ENCODE data around the gene SNAPC5.
"Not testable (repeated sequence)": the region's sequence is repeated elsewhere in the genome, so short reads cannot be mapped to it uniquely, and the experiment has no call there.

The SNAPC5 gene

GRCh38 chr15:66497502-66498455 lies at the start of gene SNAPC5:
SNAPC5 (minus strand) TSS chr15:66497762; CDS start chr15:66497731, 31 bp downstream.
- peak; percentile 98 for DNase-seq

GRCh38 chr15:66545255-66545654 lies 47.7 kb upstream of the SNAPC5 start:
- no peak for DNase-seq

DNA sequence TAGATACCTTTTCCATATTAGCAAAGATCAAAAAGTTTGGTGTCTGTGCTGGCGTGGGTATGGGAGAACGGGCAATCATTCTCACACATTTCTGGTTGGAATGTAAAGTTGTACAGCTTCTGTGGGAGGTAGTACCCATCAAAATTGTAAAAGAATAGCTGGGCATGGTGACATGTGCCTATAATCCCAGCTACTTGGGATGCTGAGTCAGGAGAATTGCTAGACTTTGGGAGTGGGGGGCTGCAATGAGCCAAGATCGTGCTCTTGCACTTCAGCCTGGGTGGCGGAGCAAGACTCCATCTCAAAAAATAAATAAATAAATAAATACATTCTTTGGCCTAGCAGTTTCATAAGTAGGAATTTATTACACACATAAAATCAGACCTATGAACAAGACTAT lies 45.3 kb upstream of the SNAPC5 start:
- no peak for DNase-seq

- no peak for DNase-seq
These were observed 37.5 kb upstream of the SNAPC5 start for GRCh38 chr15:66535056-66535455.

- DNase-seq = no peak
These were observed 27.3 kb upstream of the SNAPC5 start for GRCh38 chr15:66524838-66525237.

DNA sequence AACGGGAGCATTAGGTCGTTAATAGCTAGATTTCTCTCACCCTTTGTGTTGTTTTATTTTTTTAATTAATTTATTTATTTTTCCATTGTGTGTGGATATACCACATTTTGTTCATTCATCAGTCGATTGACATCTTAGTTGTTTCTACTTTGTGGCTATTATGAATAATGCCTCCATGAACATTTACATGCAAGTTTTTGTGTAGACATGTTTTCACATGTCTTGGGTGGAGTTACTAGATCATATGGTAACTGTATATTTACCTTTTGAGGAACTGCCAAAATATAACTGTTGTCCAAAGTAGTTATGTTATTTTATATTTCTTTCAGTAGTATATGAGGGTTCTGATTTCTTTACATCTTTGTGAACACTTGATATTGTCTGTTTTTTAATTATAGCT lies 26.4 kb upstream of the SNAPC5 start:
- no peak for DNase-seq

DNA sequence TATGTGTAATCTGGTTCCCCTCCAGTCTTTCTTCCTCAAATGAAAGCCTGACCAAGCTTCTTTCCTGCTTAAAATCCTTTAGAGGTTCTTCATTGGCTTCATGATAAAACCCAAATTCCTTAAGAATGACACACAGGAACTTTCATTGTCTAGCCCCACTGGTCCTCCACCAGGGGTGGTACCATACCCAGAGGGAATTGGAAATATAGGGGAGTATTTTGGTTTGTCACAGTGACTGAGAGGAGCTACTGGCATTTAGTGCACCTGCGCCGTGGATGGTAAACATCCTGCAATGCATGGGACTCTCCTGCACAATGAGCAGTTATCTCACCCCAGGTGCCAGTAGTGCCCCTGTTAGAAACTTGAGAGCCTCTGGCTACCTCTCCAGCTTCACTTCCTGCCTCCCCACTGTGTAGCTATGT lies 18.4 kb upstream of the SNAPC5 start:
- no peak for DNase-seq

DNA sequence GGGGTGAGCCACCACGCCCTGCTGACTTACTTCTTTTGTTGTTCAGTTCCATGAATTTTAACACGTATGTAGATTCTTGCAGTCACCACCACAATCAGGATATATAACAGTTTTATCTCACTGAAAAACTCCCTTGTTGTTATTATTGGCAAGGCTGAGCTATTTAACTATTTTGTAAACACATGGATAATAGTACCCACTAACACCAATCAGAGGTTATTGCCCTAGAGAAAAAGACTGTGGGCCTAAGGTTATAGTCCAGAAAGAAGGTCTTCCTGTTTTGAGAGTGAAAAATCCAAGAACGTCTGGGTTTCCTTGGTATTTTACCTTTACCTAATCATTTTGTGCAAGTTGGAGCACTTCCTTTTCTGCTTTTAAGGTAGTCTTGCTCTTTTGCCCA lies 17.0 kb upstream of the SNAPC5 start:
- DNase-seq = no peak

- no peak for DNase-seq
These were observed 10.8 kb upstream of the SNAPC5 start for GRCh38 chr15:66508293-66508883.

- no peak for DNase-seq
These were observed 8.3 kb upstream of the SNAPC5 start for GRCh38 chr15:66505818-66506217.

GRCh38 chr15:66505430-66505811 lies 7.9 kb upstream of the SNAPC5 start:
- DNase-seq = no peak

GRCh38 chr15:66504563-66505429 lies 7.2 kb upstream of the SNAPC5 start, which contains the start of the genes RPL4 and ZWILCH:
RPL4 (minus strand) TSS chr15:66504855; CDS start chr15:66504790, 65 bp downstream.
ZWILCH (plus strand) TSS chr15:66505326; CDS start chr15:66505339, 13 bp downstream.
- peak; percentile 78 to 83 for DNase-seq

- DNase-seq = no peak
These were observed 6.4 kb upstream of the SNAPC5 start for GRCh38 chr15:66503780-66504562.

- DNase-seq = not testable (repeated sequence)
These were observed 5.6 kb upstream of the SNAPC5 start for GRCh38 chr15:66503041-66503648.

GRCh38 chr15:66502491-66502890 lies 4.9 kb upstream of the SNAPC5 start:
- no peak for DNase-seq

DNA sequence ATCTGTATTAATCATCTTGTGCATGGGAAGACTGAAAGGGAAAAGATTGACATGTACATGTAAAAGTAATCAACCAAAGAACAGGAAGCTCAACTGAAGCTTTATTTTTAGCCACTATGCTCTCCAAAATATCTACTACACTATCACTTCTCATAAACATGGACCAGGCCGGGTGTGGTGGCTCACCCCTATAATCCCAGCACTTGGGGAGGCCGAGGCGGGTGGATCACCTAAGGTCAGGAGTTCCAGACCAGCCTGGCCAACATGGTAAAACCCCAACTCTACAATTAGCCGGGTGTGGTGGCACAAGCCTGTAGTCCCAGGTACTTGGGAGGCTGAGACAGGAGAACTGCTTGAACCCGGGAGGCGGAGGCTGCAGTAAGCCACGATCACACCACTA lies 2.8 kb upstream of the SNAPC5 start:
- not testable (repeated sequence) for DNase-seq

DNA sequence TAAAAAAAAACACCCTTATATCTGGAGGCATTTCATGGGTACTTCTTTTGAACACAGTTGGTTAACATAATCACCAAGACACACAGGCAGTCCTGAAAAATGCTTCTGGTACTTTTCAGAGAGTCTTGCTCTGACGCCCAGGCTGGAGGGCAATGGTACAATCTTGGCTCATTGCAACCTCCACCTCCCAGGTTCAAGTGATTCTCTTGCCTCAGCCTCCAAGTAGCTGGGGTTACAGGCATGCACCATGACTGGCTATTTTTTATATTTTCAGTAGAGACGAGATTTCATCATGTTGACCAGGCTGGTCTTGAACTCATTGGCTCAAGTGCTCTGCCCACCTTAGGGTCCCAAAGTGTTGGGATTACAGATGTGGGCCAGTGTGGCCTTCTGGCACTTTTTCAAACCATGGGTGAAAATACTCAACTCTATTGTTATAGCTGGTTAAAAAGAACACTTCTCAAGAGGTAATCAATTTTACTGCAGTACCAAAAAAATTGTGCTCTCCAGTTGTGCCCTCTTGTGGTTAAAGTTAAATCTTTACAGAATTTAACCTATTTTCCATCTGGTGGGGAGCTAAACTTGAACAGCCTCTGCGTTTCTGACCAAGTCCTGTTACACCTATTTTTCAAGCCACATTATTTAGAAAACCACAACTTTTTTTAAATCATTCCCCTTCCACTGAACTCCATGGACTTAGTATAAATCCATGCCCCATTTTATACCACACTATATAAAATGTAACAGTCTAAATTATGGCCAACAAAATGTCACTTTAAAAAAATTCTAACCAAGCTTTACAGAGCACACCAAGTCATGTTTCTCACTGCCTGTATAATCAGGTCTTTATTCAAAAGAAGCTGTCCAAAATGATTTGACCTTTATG lies 1.2 kb upstream of the SNAPC5 start:
- no peak for DNase-seq

GRCh38 chr15:66496951-66497501 lies 536 bp downstream of the SNAPC5 start:
- peak; percentile 43 to 45 for DNase-seq

GRCh38 chr15:66494262-66494661 lies 3.3 kb downstream of the SNAPC5 start:
- DNase-seq = no peak

- no peak for DNase-seq
These were observed 5.7 kb downstream of the SNAPC5 start for GRCh38 chr15:66491846-66492245.

Data from activated CD4-positive, alpha-beta T cell treated with anti-CD3 and anti-CD28 coated beads, Interleukin-2, amount 50 U/mL, for 48 hours (primary cell).